Raji (cell line): ENCODE data around the gene DDX17.

Experiments
- POLR2A ChIP-seq: IDR thresholded peaks from 2 replicates; pipeline ENCODE4 v1.6.1; 2011; ENCODE audit warnings: low read depth, low read length, control low read depth; ENCODE audit not compliant: insufficient read depth

Gene DDX17

DNA sequence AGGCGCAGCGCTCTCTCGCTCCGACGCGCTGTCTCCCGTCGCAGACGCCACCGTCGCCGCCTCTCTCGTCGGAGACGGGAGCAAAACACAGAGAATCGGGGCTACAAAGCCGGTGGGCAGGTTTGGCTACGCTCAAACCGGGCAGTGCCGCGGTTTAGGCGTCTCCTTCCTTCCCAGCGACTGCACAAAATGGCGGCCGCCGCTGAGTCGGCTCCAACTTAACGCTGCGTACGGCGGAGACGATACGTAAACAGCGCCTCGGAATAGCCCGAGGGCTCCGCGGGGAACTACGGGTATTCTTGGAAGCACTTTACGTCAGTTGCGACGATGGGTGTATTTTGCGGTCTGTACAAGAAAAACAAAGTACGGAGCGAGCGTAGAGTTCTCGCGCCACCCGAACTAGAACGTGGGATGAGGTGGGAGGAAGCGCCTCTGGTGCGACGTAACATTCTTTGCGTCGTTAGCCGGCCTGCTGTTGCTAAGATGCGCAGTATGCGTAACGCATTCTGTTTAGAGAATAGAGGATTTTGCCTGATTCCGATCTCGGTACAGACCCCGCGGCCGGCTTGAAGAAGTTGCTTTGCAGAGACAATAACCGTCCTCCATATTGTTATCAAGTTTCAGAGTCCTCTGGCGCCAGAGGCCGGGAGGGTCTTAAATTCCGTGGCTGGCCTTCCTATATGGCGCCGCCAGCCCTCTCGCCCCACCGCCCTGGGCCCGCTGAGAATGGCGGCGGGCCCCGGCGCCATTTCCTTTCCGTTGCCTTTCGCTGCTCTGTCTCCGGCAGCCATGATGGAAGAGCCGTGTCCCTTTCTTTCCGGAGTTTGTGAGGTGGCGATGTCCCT lies at the start of gene DDX17:
DDX17 (minus strand) TSS at position 194 of the 845 bp plus-strand sequence.
- peak; percentile 73 for TF ChIP-seq POLR2A

DNA sequence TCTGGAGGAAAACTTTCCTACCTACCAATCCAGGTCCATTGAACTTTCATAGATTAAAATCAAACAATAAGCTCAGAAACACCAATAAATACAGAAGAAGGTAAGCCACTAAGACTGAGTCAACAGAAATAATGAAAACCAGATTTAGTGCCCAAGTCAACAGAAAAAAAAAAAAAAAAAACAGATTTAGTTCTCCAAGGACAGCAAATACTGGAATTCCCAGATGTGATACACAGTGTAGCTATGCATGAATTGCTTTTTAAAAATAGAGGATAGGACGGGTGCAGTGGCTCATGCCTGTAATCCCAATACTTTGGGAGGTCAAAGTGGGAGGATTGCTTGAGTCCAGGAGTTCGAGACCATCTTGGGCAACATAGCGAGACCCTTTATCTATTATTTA lies 48.2 kb upstream of the DDX17 start:
- TF ChIP-seq POLR2A: no peak

DNA sequence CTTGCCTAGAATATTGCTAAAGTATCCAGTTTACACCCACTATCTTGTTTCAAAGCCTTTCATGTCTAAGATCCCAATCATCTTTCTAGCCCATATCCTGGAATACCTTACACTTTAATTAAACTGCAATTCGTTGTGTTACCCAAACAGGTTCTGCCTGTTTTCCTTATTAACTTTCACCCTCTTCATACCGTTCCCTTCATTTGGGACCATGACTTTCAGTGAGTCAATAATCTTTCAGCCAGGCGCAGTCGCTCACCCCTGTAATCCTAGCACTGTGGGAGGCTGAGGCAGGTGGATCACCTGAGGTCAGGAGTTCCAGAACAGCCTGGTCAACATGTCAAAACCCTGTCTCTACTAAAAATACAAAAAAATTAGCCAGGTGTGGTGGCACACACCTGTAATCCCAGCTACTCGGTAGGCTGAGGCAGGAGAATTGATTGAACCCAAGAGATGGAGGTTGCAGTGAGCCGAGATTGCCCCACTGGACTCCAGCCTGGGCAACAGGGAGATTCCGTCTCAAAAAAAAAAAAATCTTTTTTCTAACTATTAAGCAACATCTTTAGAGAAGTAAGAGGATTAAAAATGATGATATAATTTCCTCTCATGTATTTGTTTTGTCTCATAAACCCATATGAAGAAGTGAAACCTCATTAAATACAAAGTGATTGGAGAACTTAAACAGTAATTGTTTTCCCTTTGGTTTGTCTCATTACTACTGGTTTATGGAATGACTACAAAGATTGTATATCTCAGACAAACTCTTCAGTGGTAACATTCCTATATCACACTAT lies 43.2 kb upstream of the DDX17 start:
- no peak for TF ChIP-seq POLR2A

DNA sequence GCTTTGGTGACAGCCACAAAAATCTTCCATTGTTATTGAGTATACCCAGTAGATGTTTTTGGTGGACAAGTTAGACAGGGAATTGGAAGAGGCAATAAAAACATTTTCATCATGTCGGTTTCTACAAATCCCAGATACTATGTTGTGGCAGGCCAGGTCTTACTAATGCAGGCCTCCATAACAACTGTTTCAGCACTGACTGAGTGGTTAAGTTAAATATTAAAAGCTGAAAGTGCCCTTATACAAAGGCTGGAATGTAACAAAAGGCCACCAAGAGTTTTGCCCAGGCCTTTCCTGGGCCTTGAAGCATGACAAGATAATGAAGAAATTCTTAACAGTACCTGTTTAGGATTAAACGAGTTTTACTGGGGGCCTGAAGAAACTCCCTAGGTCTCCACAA lies 34.6 kb upstream of the DDX17 start:
- TF ChIP-seq POLR2A: no peak

DNA sequence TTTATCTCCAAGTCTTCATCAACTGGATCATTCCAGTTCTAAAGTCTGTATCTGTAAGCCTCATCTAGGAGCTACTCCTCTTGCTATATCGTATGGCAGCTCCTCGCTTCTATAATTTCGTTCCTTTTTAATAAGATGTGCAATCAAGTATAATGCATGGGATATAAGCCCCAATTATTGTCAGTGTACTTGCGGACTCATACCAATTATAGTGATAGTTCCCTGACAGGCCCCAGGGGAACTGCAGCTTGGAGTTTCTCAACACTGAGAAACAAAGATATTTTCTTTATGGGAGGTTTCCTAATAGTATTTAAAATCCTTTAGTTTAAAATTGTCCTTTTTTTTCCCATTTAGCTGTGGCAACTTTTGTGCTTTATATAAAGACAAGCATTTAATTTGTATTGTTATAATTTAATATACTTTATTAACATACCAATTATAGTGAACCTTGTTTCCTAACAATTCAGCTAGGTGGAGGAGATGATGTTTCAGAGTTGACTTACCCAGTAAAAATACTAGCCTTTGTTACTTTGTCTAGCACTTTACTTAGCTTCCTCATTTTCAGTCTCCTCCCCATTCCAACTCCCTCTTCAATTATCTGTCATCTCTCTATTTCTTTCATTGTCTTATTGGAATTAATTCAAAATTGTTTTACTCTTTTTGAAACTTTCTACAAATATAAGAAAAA lies 25.3 kb upstream of the DDX17 start:
- no peak for TF ChIP-seq POLR2A

DNA sequence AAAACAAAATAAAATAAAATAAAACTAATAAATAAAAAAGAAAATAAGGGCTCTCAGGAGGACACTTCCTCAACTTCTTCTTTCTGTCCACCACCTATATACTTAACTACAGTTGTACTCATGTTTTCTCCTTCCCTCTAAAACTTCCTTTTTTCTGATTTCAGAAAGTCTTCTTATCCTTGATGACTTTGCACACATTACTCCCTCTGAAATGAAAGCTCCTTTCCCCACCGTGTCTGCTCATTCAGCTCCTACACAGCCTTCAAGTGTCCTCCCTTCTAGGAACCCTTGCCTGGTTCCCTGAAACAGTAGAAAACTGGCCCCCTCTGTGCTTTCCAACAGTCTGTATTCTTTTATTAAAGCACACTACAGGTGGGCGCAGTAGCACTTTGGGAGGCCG lies 18.3 kb upstream of the DDX17 start:
- TF ChIP-seq POLR2A: no peak

DNA sequence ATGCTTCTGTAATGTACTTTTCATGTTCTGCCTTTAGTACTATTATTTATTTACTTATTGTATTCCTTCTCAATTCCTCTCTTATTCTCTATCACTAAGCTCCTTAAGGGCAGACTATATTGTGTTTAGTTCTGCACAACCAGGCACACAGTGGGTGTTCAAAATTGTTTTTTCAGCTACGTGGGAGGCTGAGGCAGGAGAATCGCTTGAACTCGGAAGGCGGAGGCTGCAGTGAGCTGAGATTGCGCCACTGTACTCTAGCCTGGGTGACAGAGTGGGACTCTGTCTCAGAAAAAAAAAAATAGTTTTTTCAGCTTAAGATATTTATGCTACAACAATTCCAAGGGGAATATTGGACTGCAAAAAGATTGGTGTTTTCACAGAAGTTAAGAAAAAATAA lies 17.4 kb upstream of the DDX17 start:
- no peak for TF ChIP-seq POLR2A

DNA sequence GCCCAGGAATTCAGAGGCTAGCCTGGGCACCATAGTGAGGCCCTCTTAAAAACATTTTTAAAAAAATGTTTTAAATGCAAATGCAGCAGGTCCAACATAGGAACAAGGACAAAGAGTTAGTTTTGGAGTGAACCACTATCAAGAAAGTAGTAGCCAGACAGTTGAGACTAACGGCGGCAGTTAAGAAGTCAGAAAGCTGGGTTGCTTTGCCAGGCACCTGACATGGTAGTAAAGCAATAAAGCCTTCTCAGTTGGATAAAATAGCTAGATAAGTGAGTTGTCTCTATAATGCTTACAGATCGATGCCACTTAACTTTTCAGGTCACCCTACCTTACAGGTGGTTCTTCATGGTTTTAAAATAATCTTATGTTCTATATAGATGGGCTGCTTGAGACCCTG lies 16.9 kb upstream of the DDX17 start:
- TF ChIP-seq POLR2A: no peak

DNA sequence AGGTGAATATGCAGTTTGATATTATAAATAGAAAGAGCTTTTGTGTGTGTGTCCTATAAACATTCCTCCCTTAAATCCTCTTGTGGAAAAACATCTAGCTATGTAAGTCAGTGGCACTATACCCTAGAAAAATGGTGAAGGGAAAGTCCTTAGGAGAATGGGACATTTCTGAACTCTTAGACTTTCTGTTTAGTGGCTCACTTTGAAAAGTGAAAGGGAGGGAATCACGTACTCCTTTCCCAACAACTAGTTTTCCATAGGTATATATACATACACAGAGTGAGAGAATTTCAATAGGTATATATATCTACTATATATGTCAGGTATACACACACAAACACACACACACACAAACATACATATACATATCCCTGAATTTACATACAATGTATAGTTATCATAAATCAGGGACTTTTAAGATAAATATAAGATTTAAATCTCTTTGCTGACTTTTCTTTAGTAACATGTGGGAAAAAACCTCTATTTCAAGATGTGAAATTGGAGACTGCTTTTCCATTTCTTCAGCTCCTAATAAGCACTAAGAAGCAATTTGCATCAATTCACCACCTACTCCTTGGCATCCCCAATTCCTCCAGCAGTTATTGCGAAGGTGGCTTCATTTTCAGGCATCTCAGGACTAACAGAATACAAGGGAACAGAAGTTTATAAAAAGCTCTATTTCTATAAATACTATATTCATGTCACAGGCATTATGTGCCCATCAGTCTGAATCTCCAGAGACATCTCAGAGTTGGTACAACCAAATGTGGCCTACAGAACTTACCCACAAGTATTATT lies 13.5 kb upstream of the DDX17 start:
- TF ChIP-seq POLR2A: no peak

DNA sequence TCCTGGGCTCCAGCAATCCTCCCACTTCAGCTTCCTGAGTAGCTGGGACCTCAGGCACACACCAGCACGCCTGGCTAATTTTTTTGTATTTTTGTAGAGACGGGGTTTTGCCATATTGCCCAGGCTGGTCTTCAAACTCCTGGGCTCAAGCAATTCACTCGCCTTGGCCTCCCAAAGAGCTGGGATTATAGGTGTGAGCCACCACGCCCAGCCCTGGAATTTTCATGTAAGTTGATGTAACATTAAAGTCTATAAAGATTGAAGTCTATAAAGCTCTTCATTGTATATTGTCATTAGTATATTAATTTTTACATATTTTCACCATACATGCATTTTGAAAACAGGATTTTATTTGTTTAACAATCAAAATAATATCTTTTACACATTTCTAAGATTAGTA lies 12.5 kb upstream of the DDX17 start:
- TF ChIP-seq POLR2A: no peak

DNA sequence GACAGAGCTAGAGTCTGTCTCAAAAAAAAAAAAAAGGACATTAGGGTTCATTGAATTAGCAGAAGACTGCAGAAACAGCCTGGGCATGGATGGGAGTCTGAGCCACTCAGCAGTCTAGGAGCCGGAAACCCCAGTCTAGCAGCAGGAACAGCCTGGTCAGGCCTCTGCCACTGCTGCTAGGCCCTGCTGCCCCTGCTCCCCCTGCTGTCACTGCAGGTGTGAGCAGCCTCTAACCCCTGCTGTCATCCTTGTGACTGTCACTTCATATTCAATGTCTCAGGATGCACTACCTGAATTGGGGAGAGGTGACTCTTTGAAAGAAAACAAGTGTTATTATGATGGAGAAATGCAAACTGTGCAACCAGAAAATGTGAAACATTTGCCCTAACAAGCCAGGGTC lies 7.0 kb upstream of the DDX17 start:
- TF ChIP-seq POLR2A: no peak

DNA sequence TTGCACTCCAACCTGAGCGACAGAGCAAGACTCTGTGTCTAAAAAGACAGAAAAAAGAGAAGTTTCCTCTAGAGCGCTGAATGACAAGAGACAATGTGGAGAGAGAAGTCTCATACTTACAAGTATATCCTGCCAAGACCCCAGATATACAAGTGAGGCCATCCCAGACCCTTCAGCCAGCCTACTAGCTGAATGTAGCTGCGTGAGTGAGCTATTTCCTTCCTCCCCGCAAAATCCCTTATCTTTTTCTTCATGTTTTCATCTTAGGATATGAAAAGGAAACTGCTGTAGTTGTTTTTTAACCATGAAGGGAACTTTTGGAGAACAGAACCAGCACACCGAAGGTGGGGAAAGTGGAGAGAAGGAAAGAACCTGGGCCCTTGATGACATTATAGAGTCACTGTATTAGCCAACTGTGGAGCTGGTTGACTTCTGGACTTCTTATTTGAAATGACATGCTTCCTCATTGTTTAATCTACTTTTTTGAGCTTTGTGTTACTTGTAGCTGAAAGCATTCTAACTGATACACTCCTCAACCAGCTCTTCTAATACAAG lies 4.4 kb upstream of the DDX17 start:
- no peak for TF ChIP-seq POLR2A

DNA sequence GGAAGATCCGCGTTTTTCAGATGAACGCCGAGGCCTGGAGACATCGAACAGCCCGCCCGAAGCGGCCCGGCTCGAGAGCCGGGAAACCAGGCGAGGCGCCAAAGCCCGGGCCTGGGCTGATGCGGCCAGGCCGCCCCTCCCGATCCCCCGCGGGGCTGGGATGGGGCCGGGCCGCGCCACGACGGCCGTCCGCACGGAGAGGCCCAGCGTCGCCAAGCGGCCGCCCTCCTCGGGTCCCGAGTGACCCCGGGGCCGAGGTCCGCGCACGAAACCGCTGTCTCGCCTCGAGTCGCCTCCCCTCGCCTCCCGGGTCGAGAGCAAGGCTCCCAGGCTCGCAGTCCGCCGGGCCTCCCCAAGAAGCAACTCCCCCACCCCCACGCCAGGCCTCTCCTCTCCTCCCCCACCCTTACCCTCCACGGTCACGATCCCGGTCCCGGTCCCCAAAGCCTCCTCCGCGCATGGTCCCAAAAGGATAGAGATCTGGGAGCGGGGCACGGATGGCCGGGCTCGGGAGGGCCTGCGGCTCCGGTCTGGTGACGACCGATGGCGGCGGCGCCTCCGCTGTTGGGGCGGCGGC lies 482 bp downstream of the DDX17 start:
- no peak for TF ChIP-seq POLR2A
